ENCODE results near the gene TCF4. TPM values are rescaled to one million over a fixed set of nuclear protein-coding genes. Genes with fewer than 3 reads are reported as not detected.

The TCF4 gene
- total RNA-seq, 1 experiment from 2014 or later = 0.42 TPM

DNA sequence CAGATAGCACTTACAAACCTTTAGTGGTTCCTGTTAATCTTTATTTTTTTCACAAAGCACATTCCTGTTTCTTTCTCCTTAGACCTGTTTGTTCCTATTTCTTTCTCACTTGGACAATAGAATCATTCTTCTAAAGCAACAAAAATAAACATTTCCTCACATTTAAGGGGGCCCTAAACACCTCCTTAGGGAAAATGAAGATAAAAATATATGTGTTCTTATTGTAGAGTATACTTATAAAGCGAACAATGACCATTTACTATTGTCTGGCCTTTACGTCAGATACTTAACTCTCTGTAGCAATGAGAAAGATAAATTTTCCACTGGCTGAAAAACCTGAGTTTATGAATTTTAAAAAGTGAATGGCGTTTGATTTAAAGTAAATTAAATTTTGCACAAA is 234.6 kb downstream of the TCF4 start:
- DNase-seq (ENCODE audit: low read depth, low spot score) = no peak
- ChIA-PET CTCF (no interaction called here), RAD21 (ENCODE audit: low non-redundant PET in 1 of 2, low total read pairs in 2 of 2, uncharacterized antibody in 2 of 2, unreplicated experiment in 2 of 2) (no interaction called here), POLR2A (no interaction called here)
- H3K9me3 ChIP-seq (ENCODE audit: control insufficient read depth in 1 of 2, insufficient read depth in 1 of 2, low read depth in 1 of 2, low read length in 2 of 2) = no peaks in the 10 kb centered on the region
- BruUV-seq (replicated peaks) = no TSS peak
- ATAC-seq = no peak
- no peaks in the 10 kb centered on the region for H3K27me3 ChIP-seq (ENCODE audit: insufficient read depth, low read length)
- H3K4me1 ChIP-seq (ENCODE audit: control insufficient read depth in 1 of 2, insufficient read depth in 2 of 2, low read length in 2 of 2) = no peaks in the 10 kb centered on the region
- H3K36me3 ChIP-seq (ENCODE audit: control insufficient read depth in 1 of 2, insufficient read depth in 2 of 2, low read length in 2 of 2) = no peaks in the 10 kb centered on the region
- no peaks in the 10 kb centered on the region for H3K79me2 ChIP-seq (ENCODE audit: insufficient read depth, low read length)
- H3K9ac ChIP-seq (ENCODE audit: low read length) = no peak overlapping the region
- no peak overlapping the region for H3K4me2 ChIP-seq (ENCODE audit: low read length)
- H3K4me3 ChIP-seq (replicated peaks in 1 of 2; ENCODE audit: low read depth in 1 of 2, low read length in 2 of 2) = no peak overlapping the region
- no peak overlapping the region for H3K27ac ChIP-seq (ENCODE audit: low read depth, low read length)
- H2AFZ ChIP-seq (ENCODE audit: low read depth, low read length, poor library complexity, severe bottlenecking) = no peak overlapping the region
- no peaks in the 10 kb centered on the region for H3K9me2 ChIP-seq (ENCODE audit: insufficient read depth)
- no peak for TF ChIP-seq YY1 (IDR thresholded peaks at IDR 0.05; ENCODE audit: extremely low read depth, insufficient replicate concordance, low read depth, low read length)
- TF ChIP-seq POLR2AphosphoS5 (IDR thresholded peaks at IDR 0.05; ENCODE audit: low read depth, low read length) = no peak
- TF ChIP-seq RAD21 (IDR thresholded peaks at IDR 0.05; ENCODE audit: low read depth) = no peak
- TF ChIP-seq TCF7L2 (IDR thresholded peaks at IDR 0.05; ENCODE audit: borderline replicate concordance, extremely low read depth, insufficient read depth, insufficient read length) = no peak
- no peak for TF ChIP-seq CEBPB (IDR thresholded peaks at IDR 0.05; ENCODE audit: low read depth)
- TF ChIP-seq, protein P1, sequence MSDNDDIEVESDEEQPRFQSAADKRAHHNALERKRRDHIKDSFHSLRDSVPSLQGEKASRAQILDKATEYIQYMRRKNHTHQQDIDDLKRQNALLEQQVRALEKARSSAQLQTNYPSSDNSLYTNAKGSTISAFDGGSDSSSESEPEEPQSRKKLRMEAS (IDR thresholded peaks at IDR 0.05) = no peak
- no peak for TF ChIP-seq SIN3A (IDR thresholded peaks at IDR 0.05; ENCODE audit: low read depth)
- no peak for TF ChIP-seq EGR1 (IDR thresholded peaks at IDR 0.05; ENCODE audit: low read depth)
- TF ChIP-seq ELF1 (IDR thresholded peaks at IDR 0.05; ENCODE audit: borderline replicate concordance, low read depth) = no peak
- TF ChIP-seq ZFX (IDR thresholded peaks at IDR 0.05) = no peak
- no peak for TF ChIP-seq EZH2phosphoT487 (IDR thresholded peaks at IDR 0.05; ENCODE audit: borderline replicate concordance)
- intact Hi-C loops (cut with micrococcal nuclease) = no loop called here
- no peaks in the 10 kb centered on the region for H4K20me1 ChIP-seq (ENCODE audit: insufficient read depth)

DNA sequence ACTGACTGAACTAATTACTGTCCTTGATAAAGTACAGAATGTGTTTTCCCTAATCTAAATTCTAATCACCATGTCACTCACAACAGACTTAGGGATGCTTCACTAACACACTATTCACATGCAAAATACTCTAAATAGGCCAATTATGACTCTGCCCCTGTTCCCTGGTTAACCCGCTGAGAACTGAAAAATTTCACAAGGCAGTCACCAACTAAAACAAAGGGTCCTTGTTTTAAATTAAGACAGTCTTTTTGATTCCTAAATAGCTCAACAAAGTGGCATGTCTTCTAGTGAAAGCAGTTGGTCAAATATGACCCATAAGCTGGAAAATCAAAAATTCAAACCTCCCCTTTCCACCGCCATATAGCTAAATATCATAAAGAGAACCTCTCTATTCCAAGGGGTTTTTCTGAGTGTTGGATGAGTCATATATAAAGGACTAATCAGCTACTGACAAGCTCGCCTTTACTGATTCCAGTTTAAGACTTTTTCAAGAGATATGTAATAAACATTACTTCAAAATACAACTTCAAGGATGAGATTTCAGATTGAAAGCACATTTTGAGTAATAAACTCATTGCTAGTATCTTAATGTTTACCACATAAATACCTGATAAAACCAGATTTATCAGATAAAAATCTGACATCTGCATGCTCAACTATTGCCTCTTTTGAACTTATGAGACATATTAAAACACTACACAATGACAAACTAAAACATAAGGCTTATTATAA is 235.8 kb downstream of the TCF4 start:
- Histone ChIP-seq H3K9me3 (ENCODE audit: control insufficient read depth in 1 of 2, insufficient read depth in 1 of 2, low read depth in 1 of 2, low read length in 2 of 2) (no peaks in the 10 kb centered on the region), H3K4me1 (ENCODE audit: control insufficient read depth in 1 of 2, insufficient read depth in 2 of 2, low read length in 2 of 2) (no peaks in the 10 kb centered on the region), H3K4me2 (ENCODE audit: low read length) (no peak overlapping the region), H3K79me2 (ENCODE audit: insufficient read depth, low read length) (no peaks in the 10 kb centered on the region), H3K9me2 (ENCODE audit: insufficient read depth) (no peaks in the 10 kb centered on the region), H3K36me3 (ENCODE audit: control insufficient read depth in 1 of 2, insufficient read depth in 2 of 2, low read length in 2 of 2) (no peaks in the 10 kb centered on the region), H4K20me1 (ENCODE audit: insufficient read depth) (no peaks in the 10 kb centered on the region), H2AFZ (ENCODE audit: low read depth, low read length, poor library complexity, severe bottlenecking) (no peak overlapping the region), H3K27ac (ENCODE audit: low read depth, low read length) (no peak overlapping the region), H3K9ac (ENCODE audit: low read length) (no peak overlapping the region), H3K27me3 (ENCODE audit: insufficient read depth, low read length) (no peaks in the 10 kb centered on the region), H3K4me3 (replicated peaks in 1 of 2; ENCODE audit: low read depth in 1 of 2, low read length in 2 of 2) (no peak overlapping the region)
- RAD21 ChIA-PET (ENCODE audit: low non-redundant PET in 1 of 2, low total read pairs in 2 of 2, uncharacterized antibody in 2 of 2, unreplicated experiment in 2 of 2) = no interaction called here
- no TSS peak for BruUV-seq (replicated peaks)
- CTCF ChIA-PET = no interaction called here
- ATAC-seq (no peak), DNase-seq (ENCODE audit: low read depth, low spot score) (no peak)
- POLR2A ChIA-PET = no interaction called here
- intact Hi-C loops (cut with micrococcal nuclease) = no loop called here
- TF ChIP-seq, protein P1 (IDR thresholded peaks at IDR 0.05) = no peak
- TF ChIP-seq TCF7L2 (IDR thresholded peaks at IDR 0.05; ENCODE audit: borderline replicate concordance, extremely low read depth, insufficient read depth, insufficient read length) (no peak), SIN3A (IDR thresholded peaks at IDR 0.05; ENCODE audit: low read depth) (no peak), ZFX (IDR thresholded peaks at IDR 0.05) (no peak), EZH2 (IDR thresholded peaks at IDR 0.05) (no peak), CEBPB (IDR thresholded peaks at IDR 0.05; ENCODE audit: low read depth) (no peak), EZH2phosphoT487 (IDR thresholded peaks at IDR 0.05; ENCODE audit: borderline replicate concordance) (no peak), JUND (IDR thresholded peaks at IDR 0.05) (no peak), SRF (IDR thresholded peaks at IDR 0.05; ENCODE audit: low read depth) (no peak), ZNF274 (IDR thresholded peaks at IDR 0.05; ENCODE audit: low read depth, low read length) (no peak)
- TF ChIP-seq, protein P2, sequence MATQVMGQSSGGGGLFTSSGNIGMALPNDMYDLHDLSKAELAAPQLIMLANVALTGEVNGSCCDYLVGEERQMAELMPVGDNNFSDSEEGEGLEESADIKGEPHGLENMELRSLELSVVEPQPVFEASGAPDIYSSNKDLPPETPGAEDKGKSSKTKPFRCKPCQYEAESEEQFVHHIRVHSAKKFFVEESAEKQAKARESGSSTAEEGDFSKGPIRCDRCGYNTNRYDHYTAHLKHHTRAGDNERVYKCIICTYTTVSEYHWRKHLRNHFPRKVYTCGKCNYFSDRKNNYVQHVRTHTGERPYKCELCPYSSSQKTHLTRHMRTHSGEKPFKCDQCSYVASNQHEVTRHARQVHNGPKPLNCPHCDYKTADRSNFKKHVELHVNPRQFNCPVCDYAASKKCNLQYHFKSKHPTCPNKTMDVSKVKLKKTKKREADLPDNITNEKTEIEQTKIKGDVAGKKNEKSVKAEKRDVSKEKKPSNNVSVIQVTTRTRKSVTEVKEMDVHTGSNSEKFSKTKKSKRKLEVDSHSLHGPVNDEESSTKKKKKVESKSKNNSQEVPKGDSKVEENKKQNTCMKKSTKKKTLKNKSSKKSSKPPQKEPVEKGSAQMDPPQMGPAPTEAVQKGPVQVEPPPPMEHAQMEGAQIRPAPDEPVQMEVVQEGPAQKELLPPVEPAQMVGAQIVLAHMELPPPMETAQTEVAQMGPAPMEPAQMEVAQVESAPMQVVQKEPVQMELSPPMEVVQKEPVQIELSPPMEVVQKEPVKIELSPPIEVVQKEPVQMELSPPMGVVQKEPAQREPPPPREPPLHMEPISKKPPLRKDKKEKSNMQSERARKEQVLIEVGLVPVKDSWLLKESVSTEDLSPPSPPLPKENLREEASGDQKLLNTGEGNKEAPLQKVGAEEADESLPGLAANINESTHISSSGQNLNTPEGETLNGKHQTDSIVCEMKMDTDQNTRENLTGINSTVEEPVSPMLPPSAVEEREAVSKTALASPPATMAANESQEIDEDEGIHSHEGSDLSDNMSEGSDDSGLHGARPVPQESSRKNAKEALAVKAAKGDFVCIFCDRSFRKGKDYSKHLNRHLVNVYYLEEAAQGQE (IDR thresholded peaks at IDR 0.05; ENCODE audit: low read depth) = no peak
